Ovary (tissue), 9 donors: ENCODE measurements around the gene HOXA6. TPM values are rescaled to one million over a fixed set of nuclear protein-coding genes. Genes with fewer than 3 reads are reported as not detected.

Experiments used
- DNase-seq, 5 donors: peaks; one replicate each; pipeline ENCODE4 v3.0.0-alpha.2; 2019 to 2020
- H3K27ac ChIP-seq, 2 donors: fragments of 200-600 bp; one replicate each; pipeline versions ENCODE4 v1.5.1 to v1.8.0; 2019 to 2022
- H3K27me3 ChIP-seq: fragments of 200-600 bp; one replicate; pipeline ENCODE4 v1.8.0; 2022
- H3K36me3 ChIP-seq: fragments of 200-600 bp; sonication (generic); one replicate; pipeline ENCODE4 v1.5.1; 2019
- H3K4me1 ChIP-seq: one replicate; pipeline ENCODE4 v1.8.1; 2013; ENCODE audit warnings: mild to moderate bottlenecking, moderate library complexity; ENCODE audit not compliant: insufficient read depth
- H3K4me3 ChIP-seq: fragments of 200-600 bp; sonication (generic); one replicate; pipeline ENCODE4 v1.5.1; 2017
- H3K9me3 ChIP-seq, 2 donors: fragments of 200-600 bp in 1 of 2; sonication (generic) in 1 of 2; one replicate each; pipeline versions ENCODE4 v1.5.1 to v1.8.1; 2013 to 2019; ENCODE audit warnings: mild to moderate bottlenecking in 1 of 2, moderate library complexity in 1 of 2
- EP300 ChIP-seq: sonication (generic); formaldehyde crosslinking; IDR thresholded peaks from one replicate; pipeline ENCODE4 v1.6.1; 2017; ENCODE audit warnings: antibody characterized with exemption
- POLR2A ChIP-seq: fragments of 450-650 bp; IDR thresholded peaks from one replicate; pipeline ENCODE4 v1.6.1; 2017; ENCODE audit warnings: antibody characterized with exemption, mild to moderate bottlenecking, moderate library complexity
- WGBS, 3 donors: extraction: QIAGEN DNeasy Blood & Tissue Kit in 1 of 3; methylation state at CpG; one replicate each; pipeline versions ENCODE4 v1.1.5 to v1.1.7; 2013 to 2017; 5-methylcytosine and 5-hydroxymethylcytosine counted together
- intact Hi-C, 4 donors: fragments of 100-400 bp; cut with DNase I; formaldehyde crosslinking; loops; one replicate each; pipeline versions ENCODE4 v1.11.0 to v1.15.1; 2022 to 2023
- polyA plus RNA-seq, 2 donors: library from polyadenylated mRNA; stranded (reverse); fragments of 200-250 nt in 1 of 2; fragments of 350-450 nt in 1 of 2; fragmentation: Illumina TruSeq in 1 of 2; extraction: RNeasy Lipid Tissue Mini Kit (QIAGEN cat#74804) in 1 of 2; gene quantifications; one replicate each; pipeline ENCODE4 v1.2.3, GENCODE V29; 2013 to 2014
- total RNA-seq, 7 donors: library from RNA; depleted of rRNA in 2 of 7; stranded (reverse); fragments of >200 nt in 2 of 7; fragmentation: NEBNext Ultra II Directional in 3 of 7; extraction: Animal tissue kit (Norgen Biotek cat#: 25700) in 3 of 7; gene quantifications; one replicate each; pipeline versions ENCODE4 v1.1.0 to v1.2.4, GENCODE V29; 2016 to 2023
- TF ChIP-seq, protein P1 (sequence below), 3 donors: fragments of 450-650 bp in 2 of 3; fragments of 200-600 bp in 1 of 3; IDR thresholded peaks; one replicate each; pipeline versions ENCODE4 v1.5.1 to v1.8.0; 2016 to 2022; ENCODE audit warnings: antibody characterized with exemption in 3 of 3, mild to moderate bottlenecking in 1 of 3
- donor health status: DM: no; HTN: no; CAD: no; lungs with moderate emphysema.
- donor health status: DM: no; HTN: no; CAD: no.
- donor health status: Bipolar disorder and iron deficiency.
- donor health status: DM: yes; HTN: yes; CAD: no.
- donor health status: DM: no; HTN: no; CAD: no.
- donor health status: DM: yes; HTN: yes; CAD: no.

The HOXA6 gene
- total and polyA plus RNA-seq, 9 donors: 0.29 to 4.2 (median 0.39) TPM; not detected in 1

DNA sequence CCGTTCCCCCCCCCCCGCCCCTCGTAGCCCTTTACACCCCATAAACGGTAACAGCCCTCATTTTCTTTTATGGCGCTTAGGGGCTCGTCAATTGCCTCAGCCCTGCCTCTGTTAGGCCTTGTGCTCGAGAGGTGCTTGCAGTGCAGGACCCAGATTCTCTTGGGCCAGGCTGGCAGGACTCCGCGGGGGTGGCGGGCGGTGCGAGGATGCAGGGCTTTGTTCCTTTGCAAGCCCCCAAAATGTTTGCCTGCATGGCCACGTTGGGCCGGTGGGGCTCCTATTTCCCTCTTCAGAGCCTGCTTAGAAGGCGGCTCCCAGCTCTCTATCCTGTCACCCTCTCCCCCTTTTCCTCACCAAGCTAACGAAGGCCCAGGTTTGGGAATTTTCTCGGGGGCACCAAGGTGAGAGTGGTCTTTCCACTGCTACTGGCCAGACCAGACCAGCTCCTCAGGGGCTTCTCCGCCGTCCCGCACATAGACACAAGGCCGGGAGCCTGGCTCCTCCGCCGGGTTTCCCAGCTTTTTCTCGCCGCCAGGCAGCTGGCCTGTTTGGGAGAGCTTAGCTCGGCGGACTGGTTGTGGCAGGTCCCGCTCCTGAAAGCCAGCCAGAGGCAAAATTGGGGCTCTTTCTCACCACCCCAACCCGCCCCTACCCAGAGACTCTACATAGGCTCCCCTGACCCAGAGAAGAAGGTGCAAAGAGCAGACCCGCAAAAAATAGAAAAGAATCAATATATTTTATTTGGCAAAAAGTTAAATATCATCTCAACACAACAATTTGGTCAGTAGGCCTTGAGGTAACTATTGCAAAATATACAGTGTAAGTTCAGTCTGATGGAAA is 14.4 kb upstream of the HOXA6 start:
- Histone ChIP-seq H3K4me3 (no peak overlapping the region), H3K27me3 (peaks cover 9% of the 10 kb centered on the region), H3K9me3 (no peaks in the 10 kb centered on the region), H3K4me1 (peaks cover 2% of the 10 kb centered on the region), H3K27ac (no peak overlapping the region), H3K36me3 (no peaks in the 10 kb centered on the region)
- DNase-seq: peak in 3 of 5 donors; percentile 12 to 30 (median 19)
- 62 to 69% (median 62%) methylated on average over 28 to 30 of the region's 30 CpGs for WGBS, 3 donors
- TF ChIP-seq EP300 (no peak), POLR2A (no peak)
- TF ChIP-seq, protein P1, sequence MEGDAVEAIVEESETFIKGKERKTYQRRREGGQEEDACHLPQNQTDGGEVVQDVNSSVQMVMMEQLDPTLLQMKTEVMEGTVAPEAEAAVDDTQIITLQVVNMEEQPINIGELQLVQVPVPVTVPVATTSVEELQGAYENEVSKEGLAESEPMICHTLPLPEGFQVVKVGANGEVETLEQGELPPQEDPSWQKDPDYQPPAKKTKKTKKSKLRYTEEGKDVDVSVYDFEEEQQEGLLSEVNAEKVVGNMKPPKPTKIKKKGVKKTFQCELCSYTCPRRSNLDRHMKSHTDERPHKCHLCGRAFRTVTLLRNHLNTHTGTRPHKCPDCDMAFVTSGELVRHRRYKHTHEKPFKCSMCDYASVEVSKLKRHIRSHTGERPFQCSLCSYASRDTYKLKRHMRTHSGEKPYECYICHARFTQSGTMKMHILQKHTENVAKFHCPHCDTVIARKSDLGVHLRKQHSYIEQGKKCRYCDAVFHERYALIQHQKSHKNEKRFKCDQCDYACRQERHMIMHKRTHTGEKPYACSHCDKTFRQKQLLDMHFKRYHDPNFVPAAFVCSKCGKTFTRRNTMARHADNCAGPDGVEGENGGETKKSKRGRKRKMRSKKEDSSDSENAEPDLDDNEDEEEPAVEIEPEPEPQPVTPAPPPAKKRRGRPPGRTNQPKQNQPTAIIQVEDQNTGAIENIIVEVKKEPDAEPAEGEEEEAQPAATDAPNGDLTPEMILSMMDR (IDR thresholded peaks at IDR 0.05): no peak
- intact Hi-C loops: loop anchor here in 3 of 4 donors (5.0 to 10.0 kb wide), 4 partner anchors 787 to 1277 kb away; no protein-coding TSS in a partner anchor

DNA sequence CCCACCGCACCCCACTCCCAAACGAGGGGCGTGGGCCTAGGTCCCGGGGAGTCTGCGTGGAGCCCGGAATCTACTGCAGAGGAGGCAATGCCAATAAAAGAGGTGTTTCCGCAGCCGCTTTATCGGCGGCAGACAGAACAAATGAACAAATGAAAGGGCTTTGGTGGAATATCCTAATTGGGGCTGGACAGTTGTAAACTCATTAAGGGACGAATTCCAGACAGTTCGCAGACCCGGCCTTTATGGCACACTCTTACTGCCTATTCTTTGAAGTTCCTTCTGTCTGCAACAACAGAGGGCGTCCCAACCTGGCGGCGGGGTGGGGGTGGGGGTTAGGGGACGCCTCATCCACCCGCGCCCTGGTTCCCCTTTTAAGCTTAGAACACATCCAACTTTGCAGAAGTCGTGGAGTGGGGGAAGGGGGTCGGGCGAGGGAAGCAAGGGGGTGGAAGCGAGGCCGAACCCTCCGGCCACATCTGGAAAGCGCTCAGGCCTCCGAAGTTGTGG is 13.7 kb upstream of the HOXA6 start:
- TF ChIP-seq POLR2A: no peak
- TF ChIP-seq EP300: no peak
- TF ChIP-seq, protein P1 (IDR thresholded peaks at IDR 0.05): no peak
- H3K9me3 ChIP-seq: no peaks in the 10 kb centered on the region
- peaks cover 9% of the 10 kb centered on the region for H3K27me3 ChIP-seq
- 7 to 19% (median 10%) methylated on average over 26 to 27 of the region's 27 CpGs for WGBS, 3 donors
- H3K4me1 ChIP-seq: peaks cover 4% of the 10 kb centered on the region
- DNase-seq: peak in 1 of 5 donors; percentile 31
- H3K36me3 ChIP-seq: no peaks in the 10 kb centered on the region
- intact Hi-C loops: loop anchor here in 3 of 4 donors (5.0 to 10.0 kb wide), 4 partner anchors 786 to 1276 kb away; no protein-coding TSS in a partner anchor
- H3K27ac ChIP-seq: no peak overlapping the region
- H3K4me3 ChIP-seq: peak overlapping the region; percentile 43

DNA sequence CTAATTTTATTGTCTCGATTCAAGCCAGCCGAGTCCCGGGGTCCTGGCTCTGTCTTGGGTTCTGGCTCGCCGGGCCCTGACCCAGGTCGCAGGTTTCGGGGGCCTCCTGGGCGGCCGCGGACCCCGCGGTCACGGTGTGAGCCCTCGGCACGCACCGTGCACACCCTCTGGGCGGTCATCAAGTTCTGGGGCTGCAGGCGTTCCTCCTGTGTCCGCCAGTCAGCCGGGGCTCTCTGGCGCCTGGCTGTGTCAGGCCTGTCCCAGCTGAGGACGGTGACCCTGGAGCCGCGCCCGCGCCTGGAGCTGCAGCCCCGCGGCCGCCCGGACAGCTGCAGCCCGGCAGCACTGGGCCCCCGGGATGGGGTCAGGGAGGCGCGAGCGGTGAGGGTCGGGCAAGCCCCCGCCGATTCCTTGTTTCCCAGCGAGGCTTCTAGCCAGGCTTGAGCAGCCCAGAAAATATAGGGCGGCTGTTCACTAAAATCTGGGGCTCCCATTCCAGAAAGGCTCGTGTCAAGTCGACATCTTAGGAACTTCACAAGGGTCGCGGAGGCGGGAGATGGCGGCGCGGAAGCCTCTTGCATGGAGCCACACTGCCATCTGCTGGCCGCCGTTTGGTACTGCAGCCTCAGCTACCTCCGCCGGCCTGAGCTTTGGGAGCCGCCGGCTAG is 13.1 kb upstream of the HOXA6 start:
- intact Hi-C loops: loop anchor here in 3 of 4 donors (5.0 to 10.0 kb wide), 4 partner anchors 786 to 1276 kb away; no protein-coding TSS in a partner anchor
- peaks cover 9% of the 10 kb centered on the region for H3K27me3 ChIP-seq
- H3K4me3 ChIP-seq: peak overlapping the region; percentile 43
- TF ChIP-seq, protein P1 (IDR thresholded peaks at IDR 0.05): peak; percentile 96 to 98 (median 97)
- TF ChIP-seq POLR2A (no peak), EP300 (no peak)
- peak; percentile 71 to 89 (median 87) for DNase-seq
- H3K4me1 ChIP-seq: peaks cover 4% of the 10 kb centered on the region
- WGBS, 3 donors: 3% methylated on average over 43 to 54 of the region's 54 CpGs
- H3K27ac ChIP-seq: no peak overlapping the region
- no peaks in the 10 kb centered on the region for H3K36me3 ChIP-seq
- no peaks in the 10 kb centered on the region for H3K9me3 ChIP-seq

DNA sequence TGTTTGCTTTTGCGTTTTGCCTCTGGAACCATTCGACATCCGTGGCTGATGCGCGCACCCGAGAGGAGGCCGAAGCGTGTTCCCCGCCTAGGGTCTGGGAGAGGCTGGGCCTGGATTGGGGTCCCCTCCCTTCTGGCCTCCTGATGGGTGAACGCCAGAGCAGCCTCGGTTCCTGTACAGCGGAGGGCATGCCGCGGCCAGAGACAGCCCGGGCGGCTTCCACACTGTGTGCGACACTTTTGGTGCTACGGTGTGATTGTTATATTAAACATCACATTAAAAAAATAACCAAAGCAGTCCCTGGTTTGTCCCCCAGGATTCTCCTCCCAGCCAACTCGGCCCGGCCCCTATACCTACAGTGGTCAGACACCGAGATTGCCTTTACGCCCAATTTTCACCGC is 12.6 kb upstream of the HOXA6 start:
- Histone ChIP-seq H3K27me3 (peaks cover 12% of the 10 kb centered on the region), H3K4me3 (peak overlapping the region; percentile 43), H3K4me1 (peaks cover 4% of the 10 kb centered on the region), H3K9me3 (no peaks in the 10 kb centered on the region), H3K27ac (no peak overlapping the region), H3K36me3 (no peaks in the 10 kb centered on the region)
- 78 to 83% (median 80%) methylated on average over 23 of the region's 23 CpGs for WGBS, 3 donors
- peak in 2 of 5 donors; percentile 26 to 33 for DNase-seq
- TF ChIP-seq EP300 (no peak), POLR2A (no peak)
- TF ChIP-seq, protein P1 (IDR thresholded peaks at IDR 0.05): no peak
- intact Hi-C loops: loop anchor here in 3 of 4 donors (5.0 to 10.0 kb wide), 4 partner anchors 785 to 1275 kb away; no protein-coding TSS in a partner anchor
